Kidney capillary endothelial cell (primary cell): ENCODE data around the gene SPHK1.

Experiments
- DNase-seq: peaks from one replicate; pipeline ENCODE4 v3.0.0-alpha.2; 2018; ENCODE audit warnings: low spot score

Gene SPHK1

GRCh38 chr17:76384987-76385891, 830 bp downstream of the SPHK1 start:
- DNase-seq, result peak; percentile 81

- peak; percentile 77 for DNase-seq
Observed at GRCh38 chr17:76385892-76386786, 1.7 kb downstream of the SPHK1 start.

GRCh38 chr17:76386966-76387765, 2.8 kb downstream of the SPHK1 start:
- no peak for DNase-seq

- DNase-seq, result peak; percentile 18
Observed at GRCh38 chr17:76388966-76389888, 4.8 kb downstream of the SPHK1 start.

- peak; percentile 9 for DNase-seq
Observed at GRCh38 chr17:76390003-76390421, 5.6 kb downstream of the SPHK1 start.

- no peak for DNase-seq
Observed at GRCh38 chr17:76391200-76391715, 6.8 kb downstream of the SPHK1 start.

GRCh38 chr17:76394166-76394565, 9.8 kb downstream of the SPHK1 start:
- DNase-seq, result no peak

GRCh38 chr17:76395980-76396379, 11.6 kb downstream of the SPHK1 start:
- no peak for DNase-seq

- DNase-seq, result no peak
Observed at GRCh38 chr17:76397184-76397583, 12.8 kb downstream of the SPHK1 start.

GRCh38 chr17:76397687-76398522, 13.5 kb downstream of the SPHK1 start:
- peak; percentile 77 for DNase-seq

- DNase-seq, result no peak
Observed at GRCh38 chr17:76398523-76399174, 14.2 kb downstream of the SPHK1 start.

- no peak for DNase-seq
Observed at GRCh38 chr17:76399175-76400172, 15.1 kb downstream of the SPHK1 start.

GRCh38 chr17:76402711-76403110, 18.3 kb downstream of the SPHK1 start:
- DNase-seq, result no peak

GRCh38 chr17:76404256-76404655, 19.8 kb downstream of the SPHK1 start:
- DNase-seq, result no peak

- DNase-seq, result no peak
Observed at GRCh38 chr17:76404976-76405563, 20.7 kb downstream of the SPHK1 start.

- no peak for DNase-seq
Observed at GRCh38 chr17:76405607-76405966, 21.2 kb downstream of the SPHK1 start.

GRCh38 chr17:76405967-76406647, 21.7 kb downstream of the SPHK1 start:
- no peak for DNase-seq
